Tibial nerve (tissue), 4 donors: ENCODE measurements around the gene ASIC2.

Experiments used
- CTCF ChIP-seq, 5 experiments: fragments of 200-600 bp in 3 of 5; fragments of 450-650 bp in 2 of 5; sonication (generic) in 3 of 5; IDR thresholded peaks; one replicate each; pipeline ENCODE4 v1.5.1; 2016 to 2019; ENCODE audit warnings: antibody characterized with exemption in 5 of 5, mild to moderate bottlenecking in 3 of 5, moderate library complexity in 2 of 5
- EP300 ChIP-seq, 2 donors: sonication (generic); formaldehyde crosslinking; IDR thresholded peaks; one replicate each; pipeline ENCODE4 v1.6.1; 2017; ENCODE audit warnings: antibody characterized with exemption in 2 of 2, mild to moderate bottlenecking in 1 of 2
- POLR2A ChIP-seq, 2 donors: fragments of 450-650 bp; IDR thresholded peaks; one replicate each; pipeline ENCODE4 v1.6.1; 2017; ENCODE audit warnings: antibody characterized with exemption in 2 of 2, mild to moderate bottlenecking in 2 of 2, moderate library complexity in 2 of 2

- TF ChIP-seq CTCF (IDR thresholded peaks at IDR 0.05), result no peak
- no peak for TF ChIP-seq EP300 (IDR thresholded peaks at IDR 0.05)
- no peak for TF ChIP-seq POLR2A (IDR thresholded peaks at IDR 0.05)
Observed at GRCh38 chr17:33097411-33097810, 195.7 kb downstream of the ASIC2 start.
